Neuronal stem cell (in vitro differentiated cells): Measurements from ENCODE around the gene SULT1E1.

ENCODE experiments used
- DNase-seq: peaks from one replicate; pipeline ENCODE4 v3.0.0-alpha.2; 2013; ENCODE audit warnings: low spot score
- H2AFZ ChIP-seq: one replicate; pipeline ENCODE4 v1.6.1; 2013; ENCODE audit warnings: mild to moderate bottlenecking, low read length, inconsistent platforms
- H2AK5ac ChIP-seq: 2 replicates; pipeline ENCODE4 v1.6.1; 2013; ENCODE audit warnings: low read depth, mild to moderate bottlenecking, inconsistent platforms, low read length, moderate library complexity, mixed read lengths
- H2BK120ac ChIP-seq: 2 replicates; pipeline ENCODE4 v1.6.1; 2013; ENCODE audit warnings: low read depth, mild to moderate bottlenecking, inconsistent platforms, low read length, moderate library complexity, mixed read lengths
- H2BK12ac ChIP-seq: one replicate; pipeline ENCODE4 v1.6.1; 2013; ENCODE audit warnings: low read length, inconsistent platforms
- H2BK15ac ChIP-seq: 2 replicates; pipeline ENCODE4 v1.6.1; 2013; ENCODE audit warnings: mild to moderate bottlenecking, low read length, inconsistent platforms, mixed read lengths
- H2BK5ac ChIP-seq: one replicate; pipeline ENCODE4 v1.6.1; 2013; ENCODE audit warnings: inconsistent platforms, mild to moderate bottlenecking, low read length, moderate library complexity
- H3K14ac ChIP-seq: one replicate; pipeline ENCODE4 v1.6.1; 2013; ENCODE audit warnings: low read length, inconsistent platforms
- H3K18ac ChIP-seq: 2 replicates; pipeline ENCODE4 v1.6.1; 2013; ENCODE audit warnings: low read length, inconsistent platforms
- H3K23ac ChIP-seq: 2 replicates; pipeline ENCODE4 v1.6.1; 2013; ENCODE audit warnings: low read depth, mild to moderate bottlenecking, mixed read lengths, low read length, inconsistent platforms; ENCODE audit not compliant: poor library complexity
- H3K27ac ChIP-seq: replicated peaks from 3 replicates; pipeline ENCODE4 v1.5.1; 2013; ENCODE audit warnings: low read length, inconsistent platforms
- H3K27me3 ChIP-seq, 3 experiments: 2 replicates each; pipeline ENCODE4 v1.6.1; 2013; ENCODE audit warnings: low read length in 3 of 3, mild to moderate bottlenecking in 2 of 3, inconsistent platforms in 1 of 3, low read depth in 1 of 3, mixed read lengths in 1 of 3, moderate library complexity in 1 of 3; ENCODE audit not compliant: control insufficient read depth in 3 of 3, insufficient read depth in 3 of 3
- H3K36me3 ChIP-seq, 2 donors: replicated peaks in 1 of 2; 2 replicates each; pipeline ENCODE4 v1.6.1; 2013; ENCODE audit warnings: low read length in 2 of 2; ENCODE audit not compliant: control insufficient read depth in 2 of 2, insufficient read depth in 2 of 2
- H3K4ac ChIP-seq: 2 replicates; pipeline ENCODE4 v1.6.1; 2013; ENCODE audit warnings: inconsistent platforms, mild to moderate bottlenecking, low read length, moderate library complexity
- H3K4me1 ChIP-seq, 2 donors: 1 replicate in 1 of 2; 2 replicates in 1 of 2; pipeline ENCODE4 v1.6.1; 2013; ENCODE audit warnings: low read length in 2 of 2, low read depth in 1 of 2; ENCODE audit not compliant: control insufficient read depth in 2 of 2, insufficient read depth in 1 of 2
- H3K4me2 ChIP-seq: one replicate; pipeline ENCODE4 v1.6.1; 2013; ENCODE audit warnings: mild to moderate bottlenecking, low read length, inconsistent platforms; ENCODE audit not compliant: insufficient read depth, poor library complexity, severe bottlenecking
- H3K4me3 ChIP-seq, 2 donors: 2 replicates each; pipeline ENCODE4 v1.5.1; 2013; ENCODE audit warnings: low read length in 2 of 2, mild to moderate bottlenecking in 2 of 2, inconsistent platforms in 1 of 2, moderate library complexity in 1 of 2
- H3K79me1 ChIP-seq: one replicate; pipeline ENCODE4 v1.6.1; 2013; ENCODE audit warnings: low read depth, mild to moderate bottlenecking, inconsistent platforms, low read length, moderate library complexity
- H3K9ac ChIP-seq: one replicate; pipeline ENCODE4 v1.6.1; 2013; ENCODE audit warnings: mild to moderate bottlenecking, low read depth, low read length, inconsistent platforms; ENCODE audit not compliant: poor library complexity
- H3K9me3 ChIP-seq, 2 donors: replicated peaks in 1 of 2; 2 replicates each; pipeline versions ENCODE3 to v1.6.1; 2013; ENCODE audit warnings: low read length in 2 of 2, mild to moderate bottlenecking in 2 of 2, inconsistent platforms in 1 of 2, low read depth in 1 of 2, mixed read lengths in 1 of 2, moderate library complexity in 1 of 2; ENCODE audit not compliant: control insufficient read depth in 2 of 2, insufficient read depth in 1 of 2
- H4K8ac ChIP-seq: one replicate; pipeline ENCODE4 v1.6.1; 2013; ENCODE audit warnings: low read depth, mild to moderate bottlenecking, inconsistent platforms, low read length, moderate library complexity
- H4K91ac ChIP-seq: one replicate; pipeline ENCODE4 v1.6.1; 2013; ENCODE audit warnings: low read length, low read depth, mild to moderate bottlenecking, inconsistent platforms; ENCODE audit not compliant: poor library complexity
- WGBS, 2 donors: extraction: QIAGEN DNeasy Blood & Tissue Kit; methylation state at CpG; one replicate each; pipeline ENCODE4 v1.1.7; 2013; ENCODE audit warnings: missing lambda C conversion rate in 2 of 2, mixed read lengths in 1 of 2; ENCODE audit not compliant: insufficient read length in 2 of 2, insufficient replicate concordance in 1 of 2; ENCODE audit errors: extremely low coverage in 2 of 2; 5-methylcytosine and 5-hydroxymethylcytosine counted together

Gene SULT1E1

DNA sequence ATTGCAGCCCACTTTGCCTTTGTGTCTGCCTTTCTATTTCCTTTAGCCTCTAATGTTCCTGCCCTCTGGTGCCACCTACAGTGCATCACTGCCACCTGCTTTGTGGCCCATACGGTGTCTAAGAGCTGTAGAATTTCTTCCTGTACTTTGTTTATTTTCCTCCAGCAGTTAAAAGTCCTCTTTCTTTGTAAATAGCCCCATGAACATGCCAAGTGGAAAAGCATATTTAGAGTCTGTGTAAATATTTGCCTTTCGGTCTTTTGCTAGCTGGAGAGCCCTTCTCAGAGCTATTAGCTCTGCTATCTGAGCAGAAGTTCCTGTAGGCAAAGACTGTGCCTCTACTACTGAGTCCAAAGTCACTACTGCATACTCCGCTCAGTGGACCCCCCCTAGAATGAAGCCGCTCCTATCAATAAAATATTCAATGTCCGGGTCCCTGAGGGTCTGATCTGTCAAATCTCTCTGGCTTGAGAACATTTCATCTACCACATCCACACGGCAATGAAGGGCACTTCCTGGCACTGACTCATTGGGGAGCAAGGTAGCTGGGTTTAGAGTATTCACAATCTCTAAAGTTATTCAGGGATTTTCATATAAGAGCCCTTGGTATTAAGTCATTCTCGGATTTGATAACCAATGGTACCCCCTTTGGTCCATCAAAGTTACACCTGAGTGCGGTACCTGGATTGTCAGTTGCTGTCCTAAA is 36.3 kb downstream of the SULT1E1 start:
- Histone ChIP-seq H2AK5ac (no peak overlapping the region), H3K36me3 (no peaks in the 10 kb centered on the region), H2BK15ac (no peak overlapping the region), H3K4me2 (no peak overlapping the region), H4K8ac (no peak overlapping the region), H3K27ac (no peak overlapping the region), H4K91ac (no peak overlapping the region), H2BK5ac (no peak overlapping the region), H3K14ac (no peak overlapping the region), H3K4me3 (no peak overlapping the region), H3K27me3 (no peaks in the 10 kb centered on the region), H3K23ac (no peak overlapping the region), H2AFZ (no peak overlapping the region), H3K79me1 (no peaks in the 10 kb centered on the region), H3K9me3 (no peaks in the 10 kb centered on the region), H2BK12ac (no peak overlapping the region), H3K4ac (no peak overlapping the region), H3K18ac (no peak overlapping the region), H3K9ac (no peak overlapping the region), H2BK120ac (no peak overlapping the region), H3K4me1 (no peaks in the 10 kb centered on the region)
- DNase-seq: no peak
- no CpG with 5 or more reads among the region's 8 CpGs for WGBS, 2 donors

DNA sequence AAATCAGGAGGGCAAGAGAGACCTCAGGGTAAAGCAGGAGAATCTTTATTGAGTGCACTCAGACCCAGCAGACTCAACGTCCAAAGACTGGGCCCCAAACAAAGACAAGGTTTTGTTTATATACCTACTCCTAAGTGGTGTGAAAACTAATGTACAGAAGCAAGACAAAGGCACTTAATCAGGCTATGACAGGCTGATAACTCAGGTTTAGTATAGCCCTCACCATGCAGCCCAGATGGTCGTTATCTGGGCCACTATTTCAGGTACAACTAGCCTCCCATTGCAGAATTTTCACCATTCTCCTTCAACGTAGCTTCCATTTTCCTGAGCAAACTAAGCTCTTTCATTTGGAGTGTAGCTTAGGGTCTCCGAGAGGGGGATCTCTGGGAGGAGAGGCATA is 36.9 kb downstream of the SULT1E1 start:
- H2AFZ ChIP-seq: no peak overlapping the region
- H3K27ac ChIP-seq: no peak overlapping the region
- H3K4me1 ChIP-seq: no peaks in the 10 kb centered on the region

DNA sequence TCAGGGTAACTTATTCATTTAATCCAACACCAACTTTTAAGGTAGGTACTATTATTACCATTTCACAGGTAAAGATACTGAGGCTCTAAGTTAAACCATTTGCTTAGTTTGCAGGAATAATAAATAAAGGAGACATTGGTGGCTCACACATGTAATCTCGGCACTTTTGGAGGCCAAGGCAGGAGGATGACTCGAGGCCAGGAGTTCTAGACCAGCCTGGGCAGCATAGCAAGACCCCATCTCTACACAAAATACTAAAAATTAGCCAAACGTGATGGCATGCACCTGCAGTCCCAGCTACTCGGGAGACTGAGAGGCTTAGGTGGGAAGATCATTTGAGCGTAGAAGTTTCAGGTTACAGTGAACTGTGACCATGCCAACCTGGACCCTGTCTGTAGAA is 37.7 kb downstream of the SULT1E1 start:
- H3K27me3 ChIP-seq: no peaks in the 10 kb centered on the region
- DNase-seq: no peak
- no peaks in the 10 kb centered on the region for H3K79me1 ChIP-seq
- no peak overlapping the region for H2AFZ ChIP-seq
- no peak overlapping the region for H3K4me2 ChIP-seq
- H3K4me3 ChIP-seq: no peak overlapping the region
- H2BK12ac ChIP-seq: no peak overlapping the region
- H2BK15ac ChIP-seq: no peak overlapping the region
- no peak overlapping the region for H3K14ac ChIP-seq
- no peaks in the 10 kb centered on the region for H3K36me3 ChIP-seq
- H3K9ac ChIP-seq: no peak overlapping the region
- H4K91ac ChIP-seq: no peak overlapping the region
- no peaks in the 10 kb centered on the region for H3K9me3 ChIP-seq
- H4K8ac ChIP-seq: no peak overlapping the region
- no CpG with 5 or more reads among the region's 5 CpGs for WGBS, 2 donors
- no peak overlapping the region for H3K4ac ChIP-seq
- H3K27ac ChIP-seq: no peak overlapping the region
- H2BK120ac ChIP-seq: no peak overlapping the region
- no peak overlapping the region for H3K18ac ChIP-seq
- H2AK5ac ChIP-seq: no peak overlapping the region
- H2BK5ac ChIP-seq: no peak overlapping the region
- H3K23ac ChIP-seq: no peak overlapping the region
- H3K4me1 ChIP-seq: no peaks in the 10 kb centered on the region

More for the DNA sequence above, 36.9 kb downstream of the SULT1E1 start:
- no peak overlapping the region for H3K9ac ChIP-seq
- H2BK15ac ChIP-seq: no peak overlapping the region
- H3K23ac ChIP-seq: no peak overlapping the region
- no peak overlapping the region for H3K4ac ChIP-seq
- H2BK120ac ChIP-seq: no peak overlapping the region
- no peak overlapping the region for H4K8ac ChIP-seq
- no peak overlapping the region for H2BK12ac ChIP-seq
- no peak overlapping the region for H4K91ac ChIP-seq
- H3K27me3 ChIP-seq: no peaks in the 10 kb centered on the region
- no peak overlapping the region for H2AK5ac ChIP-seq
- no peak overlapping the region for H3K14ac ChIP-seq
- H3K4me3 ChIP-seq: no peak overlapping the region
- DNase-seq: no peak
- no peaks in the 10 kb centered on the region for H3K36me3 ChIP-seq
- no CpG with 5 or more reads among the region's 4 CpGs for whole genome bisulfite sequencing, 2 donors
- H3K9me3 ChIP-seq: no peaks in the 10 kb centered on the region
- H3K18ac ChIP-seq: no peak overlapping the region
- H3K79me1 ChIP-seq: no peaks in the 10 kb centered on the region
- no peak overlapping the region for H2BK5ac ChIP-seq
- no peak overlapping the region for H3K4me2 ChIP-seq

DNA sequence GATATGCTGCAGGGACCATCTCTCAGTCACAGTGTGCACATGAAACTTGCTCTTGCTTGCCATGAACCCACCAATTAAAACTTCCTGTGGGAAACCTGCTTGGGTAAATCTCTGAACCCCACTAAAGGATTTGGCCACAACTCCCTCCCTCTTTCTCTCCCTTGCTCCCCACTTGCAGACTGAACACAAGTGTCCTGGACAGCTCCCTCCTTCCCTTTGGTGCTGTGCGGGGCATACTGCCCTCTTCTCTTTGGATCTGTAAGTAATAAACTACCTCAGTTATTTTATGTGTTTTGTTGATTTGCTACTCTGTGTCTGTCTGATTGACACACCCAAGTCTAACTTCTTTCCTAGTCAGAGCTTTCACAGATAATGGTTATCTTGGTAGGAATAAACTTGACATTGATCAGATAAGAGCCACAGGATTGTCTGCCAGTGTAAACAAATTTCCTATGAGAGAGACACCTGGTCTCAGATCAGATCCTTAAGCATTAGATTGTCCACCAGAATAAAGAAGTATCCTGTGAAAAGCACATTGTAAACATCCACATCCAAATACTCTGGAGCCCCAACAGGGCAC is 41.8 kb downstream of the SULT1E1 start:
- no peak overlapping the region for H3K23ac ChIP-seq
- H3K27ac ChIP-seq: no peak overlapping the region
- no peaks in the 10 kb centered on the region for H3K4me1 ChIP-seq
- H3K18ac ChIP-seq: no peak overlapping the region
- no peaks in the 10 kb centered on the region for H3K9me3 ChIP-seq
- no peak overlapping the region for H3K4me2 ChIP-seq
- H2BK5ac ChIP-seq: no peak overlapping the region
- no peak overlapping the region for H2BK15ac ChIP-seq
- H3K14ac ChIP-seq: no peak overlapping the region
- H3K36me3 ChIP-seq: no peaks in the 10 kb centered on the region
- no CpG with 5 or more reads among the region's 1 CpG for WGBS, 2 donors
- H3K27me3 ChIP-seq: no peaks in the 10 kb centered on the region
- H3K79me1 ChIP-seq: no peaks in the 10 kb centered on the region
- H2AK5ac ChIP-seq: no peak overlapping the region
- no peak overlapping the region for H3K4me3 ChIP-seq
- H4K8ac ChIP-seq: no peak overlapping the region
- H2BK12ac ChIP-seq: no peak overlapping the region
- H3K9ac ChIP-seq: no peak overlapping the region
- no peak overlapping the region for H3K4ac ChIP-seq
- no peak overlapping the region for H2AFZ ChIP-seq
- no peak for DNase-seq
- no peak overlapping the region for H2BK120ac ChIP-seq
- no peak overlapping the region for H4K91ac ChIP-seq
